HG03045 (cell line): ENCODE measurements around the gene EEFSEC.

ENCODE experiments used
- ATAC-seq: cut with Tn5 transposase; IDR thresholded peaks from one replicate; pipeline ENCODE4 v1.9.1; 2021; ENCODE audit warnings: mild to moderate bottlenecking, moderate library complexity; ENCODE audit not compliant: unreplicated experiment

Gene EEFSEC

GRCh38 chr3:128283421-128283820 lies 130.1 kb downstream of the EEFSEC start:
- no peak for ATAC-seq

DNA sequence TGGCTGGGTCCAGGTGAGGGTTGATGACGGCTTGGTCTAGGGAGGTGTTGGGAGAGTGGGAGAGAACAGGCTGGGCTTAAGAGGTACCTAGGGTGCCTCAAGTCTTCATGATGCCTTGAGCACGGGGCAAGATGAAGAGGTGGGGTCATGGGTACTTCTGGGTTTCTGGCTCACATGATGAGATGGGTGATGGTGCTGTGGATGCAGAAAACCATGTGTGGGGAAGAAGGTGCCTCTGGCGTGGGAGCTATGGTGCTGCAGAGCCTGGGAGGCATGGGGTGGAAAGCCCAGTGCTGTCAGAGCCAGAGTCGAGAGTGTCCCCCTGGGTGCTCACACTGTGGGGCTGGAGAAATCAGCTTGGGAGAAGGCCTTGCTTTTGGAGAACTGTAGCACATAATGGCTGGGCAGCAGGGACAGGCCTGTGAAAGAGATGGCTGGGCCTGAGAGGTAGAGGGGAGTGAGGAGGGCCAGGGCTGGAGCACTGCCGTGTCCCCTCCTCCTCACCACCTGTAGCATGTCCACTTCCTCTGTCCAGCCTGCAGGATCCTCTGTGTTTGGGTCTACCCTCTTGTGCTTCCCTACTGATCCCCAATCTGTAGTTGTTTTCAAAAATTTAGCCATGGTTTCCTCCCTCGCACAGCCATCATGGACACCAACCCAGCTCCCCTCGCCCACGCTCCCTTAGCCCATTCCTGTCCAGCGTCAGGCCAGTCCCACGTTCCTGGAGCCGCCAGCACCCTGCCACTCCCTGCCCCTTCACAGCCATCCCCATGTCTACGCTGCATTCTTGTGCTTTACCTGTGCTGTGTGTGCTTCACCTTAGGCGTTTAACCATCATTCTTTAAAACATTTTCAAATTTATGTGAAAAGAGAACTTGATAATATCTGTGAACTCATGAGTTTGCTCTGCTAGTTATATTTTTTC lies 132.0 kb downstream of the EEFSEC start:
- ATAC-seq = no peak

DNA sequence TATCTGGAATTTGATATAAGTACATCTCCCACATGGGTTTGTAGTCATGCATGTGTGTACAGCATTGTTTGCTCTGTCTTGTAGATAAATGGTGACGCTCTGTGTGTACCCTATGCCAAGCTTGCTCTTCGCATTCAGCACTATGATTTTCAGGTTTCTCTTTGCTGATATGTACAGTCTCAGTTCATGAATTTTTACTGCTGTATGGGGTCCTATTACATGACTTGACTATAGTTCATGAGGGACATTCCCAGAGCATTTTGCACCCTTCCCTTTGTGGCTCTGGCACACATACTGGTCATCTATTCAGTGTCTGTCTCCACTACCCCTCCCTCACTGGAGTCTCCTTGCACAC lies 132.7 kb downstream of the EEFSEC start:
- ATAC-seq = no peak

- no peak for ATAC-seq
Measured at GRCh38 chr3:128286691-128287090, 133.4 kb downstream of the EEFSEC start.

DNA sequence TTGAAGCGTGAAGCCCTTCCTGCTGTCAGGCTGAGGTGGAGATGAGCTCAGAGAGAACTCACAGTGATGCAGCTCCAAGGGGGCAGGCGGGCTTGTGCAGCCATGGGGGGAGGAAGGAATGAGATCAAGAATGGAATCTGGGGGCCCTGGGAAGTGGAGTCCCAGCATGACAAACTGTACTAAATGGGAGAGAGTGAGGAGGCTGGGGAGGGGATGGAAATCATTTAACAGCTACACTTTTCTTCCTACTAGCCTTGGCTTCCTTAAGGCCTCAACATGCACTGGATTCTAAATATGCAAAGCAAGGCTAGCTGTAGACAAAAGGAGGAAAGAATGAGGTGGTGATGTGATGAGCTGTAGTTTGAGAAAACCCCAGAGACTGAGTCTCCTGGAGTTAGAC lies 133.9 kb downstream of the EEFSEC start:
- no peak for ATAC-seq

DNA sequence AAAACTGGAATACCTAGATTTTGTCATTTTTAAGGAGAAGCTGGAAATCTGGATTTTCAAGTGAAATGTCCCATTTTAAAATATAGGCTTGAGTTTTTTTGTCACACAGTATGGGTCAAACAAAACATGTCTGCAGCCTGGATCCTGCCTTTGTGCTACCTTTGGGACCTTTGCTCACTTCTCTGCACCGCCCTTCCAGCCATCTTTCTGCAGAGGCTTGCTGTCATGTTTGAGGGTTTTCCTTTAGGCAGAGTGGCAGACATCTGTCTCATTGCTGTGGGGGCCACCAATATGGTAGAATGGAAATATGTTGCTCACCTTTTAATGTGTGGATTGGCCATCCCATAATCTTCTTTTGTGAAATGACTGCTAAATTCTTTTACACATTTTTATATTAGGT lies 136.3 kb downstream of the EEFSEC start:
- ATAC-seq = no peak

DNA sequence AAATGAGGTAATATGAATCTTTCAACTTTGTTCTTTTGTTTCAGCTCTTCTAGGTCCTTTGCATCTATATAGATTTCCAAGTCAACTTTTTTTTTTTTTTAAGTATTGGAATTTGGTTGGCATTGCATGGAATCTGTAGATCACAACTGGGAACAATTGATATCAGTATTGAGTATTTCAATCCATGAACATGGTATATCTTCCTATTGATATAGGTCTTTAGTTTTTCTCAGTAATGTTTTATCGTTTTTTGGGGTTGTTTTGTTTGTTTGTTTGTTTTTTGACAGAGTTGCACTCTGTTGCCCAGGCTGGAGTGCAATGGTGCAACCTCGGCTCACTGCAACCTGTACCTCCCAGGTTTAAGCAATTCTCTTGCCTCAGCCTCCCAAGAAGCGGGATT lies 137.2 kb downstream of the EEFSEC start:
- no peak for ATAC-seq

GRCh38 chr3:128293930-128294329 lies 140.6 kb downstream of the EEFSEC start:
- ATAC-seq = no peak

DNA sequence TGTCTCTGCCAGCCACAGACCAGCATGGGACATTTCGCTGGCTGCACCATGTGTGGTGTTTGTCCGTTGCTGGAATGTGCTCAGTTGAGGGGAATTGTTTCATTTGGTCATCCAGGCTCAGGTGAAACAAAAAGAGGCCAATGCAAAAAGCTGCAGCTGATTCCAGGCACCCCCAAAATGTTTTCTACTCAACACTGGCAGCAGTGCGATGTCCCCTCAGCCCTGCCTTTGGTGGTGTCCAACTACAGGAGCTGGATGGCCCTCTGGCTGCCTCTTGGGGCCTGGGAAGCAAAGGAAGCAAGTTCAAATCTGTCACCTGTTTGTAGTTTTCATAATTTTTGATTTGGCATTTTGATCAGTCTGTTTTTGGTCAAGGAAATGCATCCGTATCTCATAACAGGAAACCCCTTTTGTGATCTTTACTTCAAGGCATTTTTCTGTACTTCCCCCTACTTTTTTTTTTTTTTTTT lies 141.8 kb downstream of the EEFSEC start:
- no peak for ATAC-seq

GRCh38 chr3:128296469-128297251 lies 143.4 kb downstream of the EEFSEC start:
- no peak for ATAC-seq

DNA sequence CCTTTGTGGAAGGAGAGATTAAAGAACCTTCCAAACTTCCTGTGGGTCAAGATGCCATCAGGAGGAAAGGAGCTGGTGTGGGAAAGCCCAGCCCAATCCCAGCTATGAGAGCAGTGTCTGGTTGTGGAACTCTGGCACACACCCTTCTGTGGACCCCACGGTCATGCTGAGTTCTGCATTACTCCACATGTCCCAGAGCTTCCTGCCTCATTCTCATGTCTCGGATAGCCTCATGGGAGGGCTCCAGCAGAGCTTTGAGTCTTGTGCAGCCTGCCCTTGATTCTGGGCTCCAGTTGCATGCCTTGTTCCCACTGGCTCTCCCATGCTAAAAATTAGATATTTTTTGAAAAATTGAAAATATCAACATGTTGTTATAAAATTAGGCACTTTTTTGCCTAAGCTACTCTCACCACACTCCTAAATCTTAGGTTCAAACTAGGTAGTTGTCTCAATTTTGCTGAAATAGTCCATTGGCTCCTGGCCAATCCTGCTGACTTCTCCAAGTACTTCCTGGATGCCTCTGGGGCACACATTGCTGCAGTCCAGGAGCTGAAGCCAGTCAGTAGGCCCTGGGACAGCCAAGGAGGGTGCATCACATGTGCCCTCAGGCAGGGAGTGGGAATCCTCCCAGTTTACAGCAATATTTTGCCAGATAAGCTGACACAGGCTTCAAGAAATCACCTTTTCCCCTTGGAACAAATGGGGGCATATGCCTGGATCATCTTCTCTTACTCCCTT lies 144.3 kb downstream of the EEFSEC start:
- no peak for ATAC-seq

GRCh38 chr3:128301186-128302023 lies 148.1 kb downstream of the EEFSEC start:
- no peak for ATAC-seq

GRCh38 chr3:128306481-128306880 lies 153.2 kb downstream of the EEFSEC start:
- no peak for ATAC-seq

GRCh38 chr3:128307029-128307633 lies 153.8 kb downstream of the EEFSEC start:
- ATAC-seq = no peak

GRCh38 chr3:128307781-128308469 lies 154.6 kb downstream of the EEFSEC start:
- no peak for ATAC-seq

DNA sequence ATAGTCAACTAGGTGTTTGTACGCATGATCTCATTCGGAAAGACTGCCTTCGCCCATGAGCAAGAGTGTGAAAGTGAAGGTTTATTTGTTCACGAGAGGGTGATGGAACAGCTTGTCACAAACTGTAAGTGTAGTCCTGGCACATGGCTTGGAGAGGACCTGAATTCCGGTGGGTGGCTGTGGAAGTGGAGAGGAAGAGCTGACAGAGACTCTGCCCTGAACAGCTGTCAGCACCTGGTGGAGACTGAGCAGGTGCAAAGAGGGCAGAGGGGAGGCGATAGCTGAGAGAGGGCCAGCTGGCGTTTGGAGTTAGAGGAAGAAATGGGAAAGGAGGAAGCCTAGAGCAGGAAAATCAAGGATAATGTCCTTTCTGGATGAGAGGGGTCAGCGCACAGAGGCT lies 155.7 kb downstream of the EEFSEC start:
- ATAC-seq = no peak

DNA sequence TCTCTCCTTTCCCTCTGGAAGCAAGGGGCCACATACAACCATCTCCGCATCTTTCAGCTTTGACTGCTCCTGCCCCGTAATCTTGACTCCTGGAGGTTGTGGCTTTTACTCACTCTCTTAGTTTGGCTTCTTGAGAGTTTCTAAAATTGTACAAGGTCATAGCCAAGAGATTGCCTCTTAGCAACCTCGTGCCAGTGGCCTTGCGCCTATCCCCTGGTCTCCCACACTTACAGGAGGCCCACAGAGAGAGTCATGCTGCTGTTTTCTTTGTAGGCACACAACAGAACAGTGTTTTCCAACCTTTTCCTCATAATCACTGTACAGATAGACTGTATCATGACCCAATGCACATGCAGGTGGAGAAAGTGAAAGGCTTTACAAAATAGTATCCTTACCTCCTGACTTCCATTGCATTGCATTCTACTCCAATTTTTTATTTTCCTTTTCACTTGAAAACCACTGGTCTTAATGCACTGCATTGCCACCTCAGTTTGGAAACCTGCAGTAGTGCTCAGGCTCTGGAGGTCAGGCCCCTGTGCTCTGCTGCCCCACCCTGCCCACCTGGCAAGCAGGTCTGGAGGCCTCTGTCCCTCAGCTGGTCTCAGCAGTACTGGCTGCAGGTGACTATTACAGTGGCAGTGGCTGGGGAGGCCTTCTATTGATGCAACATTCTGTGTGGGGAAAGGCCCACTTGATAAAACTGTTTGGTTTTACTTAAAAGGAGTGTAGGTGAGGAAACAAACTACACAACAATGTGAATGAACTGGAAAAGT lies 157.2 kb downstream of the EEFSEC start:
- ATAC-seq = no peak

DNA sequence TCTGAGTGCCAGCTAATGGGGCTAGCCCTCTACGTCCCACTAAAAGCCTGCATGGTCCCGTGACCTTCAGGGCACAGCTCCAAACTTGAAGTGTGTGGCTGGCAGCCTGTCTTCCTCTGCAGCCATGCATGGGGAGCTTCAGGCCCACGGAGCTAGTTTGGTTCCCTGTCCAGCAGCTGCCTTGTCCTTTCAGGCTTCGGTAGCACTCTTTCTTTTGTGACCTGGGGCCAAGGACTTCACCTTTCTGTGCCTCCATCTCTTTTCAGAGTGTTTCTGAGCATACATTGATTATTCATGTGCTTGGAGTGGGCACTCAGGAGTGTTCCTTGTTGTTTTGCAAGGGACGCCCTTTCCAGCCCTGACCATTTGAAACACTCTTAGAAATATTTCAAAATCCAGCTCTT lies 158.2 kb downstream of the EEFSEC start:
- no peak for ATAC-seq

- ATAC-seq = no peak
Measured at GRCh38 chr3:128312271-128312670, 159.0 kb downstream of the EEFSEC start.
